Measurements from ENCODE around the gene ZNF836. TPM values are rescaled to one million over a fixed set of nuclear protein-coding genes. Genes with fewer than 3 reads are reported as not detected.

ZNF836 gene
- total and polyA plus RNA-seq, 9 of the 15 experiments (the other 6 are each of a cell fraction or from before 2014, with no cell fraction given): 0.24 to 0.69 (median 0.64) TPM; not detected in 2

- TF ChIP-seq CLOCK (CRISPR knock-in tag; IDR thresholded peaks at IDR 0.05; ENCODE audit: borderline replicate concordance): no peak
- TF ChIP-seq STAT5B (CRISPR knock-in tag; IDR thresholded peaks at IDR 0.05): no peak
- no peak for TF ChIP-seq TCF15 (CRISPR knock-in tag; IDR thresholded peaks at IDR 0.05)
- peak; percentile 86 for TF ChIP-seq MBD2 (IDR thresholded peaks at IDR 0.05; ENCODE audit: borderline replicate concordance, low read depth)
- TF ChIP-seq ZNF133 (CRISPR knock-in tag; IDR thresholded peaks at IDR 0.05): no peak
- TF ChIP-seq ZKSCAN3 (CRISPR knock-in tag; IDR thresholded peaks at IDR 0.05): no peak
- TF ChIP-seq ZNF764 (CRISPR knock-in tag; IDR thresholded peaks at IDR 0.05; ENCODE audit: low read depth): no peak
- TF ChIP-seq BRF1 (IDR thresholded peaks at IDR 0.05; ENCODE audit: borderline replicate concordance, extremely low read depth, insufficient read length): no peak
- TF ChIP-seq BRCA1 (IDR thresholded peaks at IDR 0.05): no peak
- no peak for TF ChIP-seq BRCA1 (CRISPR knock-in tag; IDR thresholded peaks at IDR 0.05)
- no peak for TF ChIP-seq DMBX1 (CRISPR knock-in tag; IDR thresholded peaks at IDR 0.05; ENCODE audit: borderline replicate concordance)
- TF ChIP-seq EHMT2 (IDR thresholded peaks at IDR 0.05): no peak
- TF ChIP-seq MCM5 (IDR thresholded peaks at IDR 0.05; ENCODE audit: low read depth): no peak
- peak; percentile 98 for TF ChIP-seq RBFOX2 (IDR thresholded peaks at IDR 0.05; ENCODE audit: low read depth, low read length)
- no peak for TF ChIP-seq ATF3 (IDR thresholded peaks at IDR 0.05)
- no peak for TF ChIP-seq ATF3 (CRISPR knock-in tag; conservative IDR thresholded peaks at IDR 0.05)
- no peak for TF ChIP-seq CBFA2T2 (conservative IDR thresholded peaks at IDR 0.05)
- no peak for TF ChIP-seq ZNF436 (CRISPR knock-in tag; IDR thresholded peaks at IDR 0.05)
- TF ChIP-seq ZBTB2 (IDR thresholded peaks at IDR 0.05): no peak
- no peak for TF ChIP-seq RFX7 (CRISPR knock-in tag; IDR thresholded peaks at IDR 0.05)
- no peak for TF ChIP-seq E2F5 (CRISPR knock-in tag; IDR thresholded peaks at IDR 0.05)
- no peak for TF ChIP-seq MEF2A (IDR thresholded peaks at IDR 0.05; ENCODE audit: control insufficient read depth, low read depth, low read length)
- 0 out of 2 replicates have a peak, but pooled peaks have one; percentile 26 for TF ChIP-seq HLTF (IDR thresholded peaks at IDR 0.05)
- no peak for TF ChIP-seq ZNF507 (tag; conservative IDR thresholded peaks at IDR 0.05)
- TF ChIP-seq FIP1L1 (IDR thresholded peaks at IDR 0.05; ENCODE audit: low read depth, low read length, poor library complexity, severe bottlenecking): no peak
Observed at GRCh38 chr19:52189735-52190486, 18.5 kb upstream of the ZNF836 start, which contains the start of gene PPP2R1A (continued).

Measured in K562 (cell line).